Bronchial smooth muscle cell (primary cell): ENCODE results near the gene GNPAT. TPM values are rescaled to one million over a fixed set of nuclear protein-coding genes. Genes with fewer than 3 reads are reported as not detected.

Experiments used
- total RNA-seq: library from RNA; depleted of rRNA; stranded (reverse); fragments of >200 nt; gene quantifications from 2 replicates; pipeline ENCODE4 v1.2.1, GENCODE V29; 2014

GNPAT gene
- 40.0 and 40.2 TPM in 2 replicates for total RNA-seq

DNA sequence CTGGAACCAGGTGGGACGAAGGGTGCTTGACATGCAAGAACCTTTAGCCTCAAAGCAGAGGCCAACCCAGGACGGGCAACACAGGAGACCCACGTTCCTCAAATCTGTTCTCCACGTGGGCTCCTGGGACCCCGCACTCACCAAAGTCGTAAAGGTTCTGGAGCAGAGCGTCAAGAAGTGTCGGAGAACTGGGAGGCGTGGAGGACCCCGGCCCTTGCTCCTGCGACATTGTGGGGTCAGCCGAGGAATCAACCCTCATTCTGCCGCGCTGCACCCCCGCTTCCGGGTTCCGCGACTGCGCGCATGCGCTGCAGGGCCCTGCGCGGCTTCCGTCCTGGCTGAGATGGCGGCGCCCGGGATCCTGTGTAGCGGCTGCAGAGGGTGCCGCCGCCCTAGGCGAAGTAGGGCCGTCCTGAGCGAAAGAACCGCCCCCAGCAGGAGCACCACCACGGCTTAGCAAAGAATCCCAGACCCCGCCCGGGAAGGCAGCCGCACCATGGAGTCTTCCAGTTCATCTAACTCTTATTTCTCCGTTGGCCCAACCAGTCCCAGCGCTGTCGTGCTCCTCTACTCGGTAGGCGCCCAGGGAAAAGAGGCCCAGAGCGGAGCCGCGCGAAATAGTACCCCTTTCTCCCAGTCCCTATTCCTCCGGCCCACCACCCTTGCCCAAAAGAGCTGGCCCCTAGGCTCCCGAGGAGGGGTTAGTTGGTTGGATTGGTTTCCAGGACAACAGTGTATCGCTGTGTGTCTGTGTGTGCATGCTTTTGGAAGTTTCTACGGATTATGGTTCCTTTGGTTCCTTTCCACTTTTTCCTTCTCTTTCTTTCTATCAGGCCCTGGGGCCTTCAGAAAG is at the start of gene GNPAT:
Gene GNPAT, plus strand, starts transcription at position 330 of the 853 bp plus-strand sequence. Its CDS starts 167 bp downstream, at position 497.

Other genes starting within 250 kb of the GNPAT start
- 2.4 and 6.4 TPM in 2 replicates for gene FAM89A, start 201.0 kb upstream of the GNPAT start, total RNA-seq
- gene TRIM67, start 79.2 kb upstream of the GNPAT start, total RNA-seq, result not detected in 2 replicates
- 12.8 and 13.4 TPM in 2 replicates for gene EXOC8, start 96.6 kb downstream of the GNPAT start, total RNA-seq
- gene SPRTN, start 97.1 kb downstream of the GNPAT start, total RNA-seq, result 12.8 and 23.9 TPM in 2 replicates
- 30.3 and 36.3 TPM in 2 replicates for gene EGLN1, start 181.1 kb downstream of the GNPAT start, total RNA-seq